IMR-90 (cell line): ENCODE data around the gene NAGPA.

Experiments
- BHLHE40 ChIP-seq: fragments of 150-350 bp; IDR thresholded peaks from 2 replicates; pipeline ENCODE4 v1.6.1; 2016; ENCODE audit warnings: mild to moderate bottlenecking, low read depth, low read length
- CEBPB ChIP-seq: IDR thresholded peaks from 2 replicates; pipeline ENCODE4 v1.6.1; 2012; ENCODE audit warnings: low read depth, low read length, improper control_type of control experiment
- CHD1 ChIP-seq: IDR thresholded peaks from 2 replicates; pipeline ENCODE4 v1.6.1; 2012; ENCODE audit warnings: low read depth, low read length, improper control_type of control experiment
- CTCF ChIP-seq: conservative IDR thresholded peaks from 2 replicates; pipeline ENCODE4 v1.5.1; 2012; ENCODE audit warnings: mild to moderate bottlenecking, low read depth, low read length, improper control_type of control experiment
- FOS ChIP-seq: fragments of 150-350 bp; IDR thresholded peaks from 2 replicates; pipeline ENCODE4 v1.6.1; 2016; ENCODE audit warnings: low read depth, low read length
- MAFK ChIP-seq: IDR thresholded peaks from 2 replicates; pipeline ENCODE4 v1.6.1; 2012; ENCODE audit warnings: low read depth, low read length, improper control_type of control experiment
- POLR2A ChIP-seq: IDR thresholded peaks from 2 replicates; pipeline ENCODE4 v1.6.1; 2012; ENCODE audit warnings: mild to moderate bottlenecking, low read depth, low read length
- RAD21 ChIP-seq: IDR thresholded peaks from 2 replicates; pipeline ENCODE4 v1.6.1; 2012; ENCODE audit warnings: low read length, improper control_type of control experiment
- RCOR1 ChIP-seq: IDR thresholded peaks from 2 replicates; pipeline ENCODE4 v1.6.1; 2012; ENCODE audit warnings: mild to moderate bottlenecking, low read length, improper control_type of control experiment; ENCODE audit not compliant: insufficient replicate concordance
- RFX5 ChIP-seq: IDR thresholded peaks from 2 replicates; pipeline ENCODE4 v1.8.0; 2012; ENCODE audit warnings: low read depth, mild to moderate bottlenecking, low read length, moderate library complexity
- SMC3 ChIP-seq: fragments of 150-350 bp; IDR thresholded peaks from 2 replicates; pipeline ENCODE4 v1.6.1; 2016; ENCODE audit warnings: low read depth, mild to moderate bottlenecking, antibody characterized with exemption, low read length, moderate library complexity
- USF2 ChIP-seq: fragments of 150-350 bp; IDR thresholded peaks from 2 replicates; pipeline ENCODE4 v1.6.1; 2017; ENCODE audit warnings: mild to moderate bottlenecking, antibody characterized with exemption, low read length, low read depth

- no peak for TF ChIP-seq FOS
- no peak for TF ChIP-seq CTCF
- no peak for TF ChIP-seq POLR2A
- no peak for TF ChIP-seq RFX5
- no peak for TF ChIP-seq MAFK
- TF ChIP-seq CEBPB: no peak
- TF ChIP-seq USF2: no peak
- no peak for TF ChIP-seq BHLHE40
- TF ChIP-seq RCOR1: no peak
- TF ChIP-seq RAD21: no peak
- no peak for TF ChIP-seq SMC3
- TF ChIP-seq CHD1: no peak
Measured at GRCh38 chr16:4987250-4987579, 46.5 kb downstream of the NAGPA start.
